Measurements from ENCODE around the gene PRUNE1.
A peak's percentile ranks its signal among the peaks of the same experiment; 100 is the strongest.

The PRUNE1 gene

GRCh38 chr1:150979092-150980056, 28.9 kb upstream of the PRUNE1 start:
- DNase-seq (ENCODE audit: low read depth): peak; percentile 89

DNA sequence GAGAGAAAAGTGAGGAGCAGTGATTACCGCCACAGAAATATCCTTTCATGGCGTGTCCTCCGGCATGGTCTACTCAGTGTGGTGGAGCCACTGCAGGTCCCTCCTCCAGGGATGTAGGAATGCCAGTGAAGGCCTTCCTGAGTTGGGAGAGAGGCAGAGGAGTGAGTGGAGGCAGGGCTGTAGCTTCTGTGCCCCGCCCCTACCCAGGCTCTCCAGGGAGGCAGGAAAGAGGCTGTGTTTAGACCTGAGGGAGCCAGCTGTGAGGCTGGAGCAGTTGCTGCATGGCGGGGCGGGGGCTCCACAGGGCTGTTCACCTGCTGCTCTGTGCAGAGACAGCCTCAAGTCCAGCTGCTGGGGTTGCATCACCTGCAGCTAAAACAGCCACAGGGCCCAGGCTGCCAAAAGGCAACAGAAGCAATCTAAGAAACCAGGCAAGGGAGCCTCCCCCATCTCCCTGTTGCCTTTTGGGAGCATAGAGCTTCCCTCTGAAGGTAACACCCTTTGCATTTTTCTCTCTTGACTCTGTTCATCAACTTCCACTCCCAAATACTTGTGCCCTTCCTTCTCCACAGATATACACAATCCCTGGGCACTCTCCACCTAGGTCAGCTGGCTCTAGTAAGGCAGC, 27.0 kb upstream of the PRUNE1 start:
- no peak for DNase-seq (ENCODE audit: low read depth)

DNA sequence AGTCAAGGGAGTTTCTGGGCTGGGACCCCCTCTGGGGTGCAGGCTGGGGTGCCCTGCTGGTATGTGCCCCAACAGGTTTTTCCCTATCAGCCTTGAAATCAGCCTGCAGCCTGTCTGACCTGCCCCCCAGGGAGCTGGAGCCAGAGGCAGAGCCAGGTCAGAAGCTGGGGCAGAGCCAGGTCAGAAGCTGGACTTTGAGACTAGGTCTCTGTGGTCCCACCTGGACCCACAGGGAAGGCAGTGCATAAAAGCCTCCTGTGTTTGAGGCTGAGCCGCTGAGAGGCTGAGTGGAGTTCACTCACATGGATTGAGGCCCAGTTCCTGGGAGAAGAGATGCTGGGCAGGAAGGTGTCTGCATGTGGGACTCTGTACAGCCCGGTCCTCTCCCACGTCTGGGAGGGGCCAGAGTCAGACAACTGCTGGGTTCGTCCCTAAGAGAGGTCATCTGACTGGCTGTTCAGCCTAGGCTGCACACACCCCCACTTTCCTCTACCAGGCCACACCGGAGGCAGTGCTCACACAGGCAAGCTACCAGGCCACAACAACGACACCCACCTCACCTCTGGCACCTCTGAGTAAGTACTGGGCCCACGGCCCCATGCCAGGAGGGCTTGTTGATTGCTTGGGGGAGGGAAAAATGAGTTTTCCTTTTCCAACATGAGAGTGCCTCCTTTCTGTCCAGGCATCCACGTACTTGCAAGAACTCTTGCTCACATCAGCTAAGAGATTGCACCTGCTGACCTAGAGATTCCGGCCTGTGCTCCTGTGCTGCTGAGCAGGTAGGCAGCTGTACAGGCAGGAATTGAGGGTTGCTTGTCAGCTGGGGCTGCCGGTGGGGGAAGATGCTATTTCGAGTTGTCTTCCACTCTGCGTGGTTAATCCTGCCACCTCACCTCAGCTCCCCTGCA, 26.2 kb upstream of the PRUNE1 start, which contains the start of gene ANXA9:
Gene ANXA9, plus strand, starts transcription at position 488 of the 908 bp plus-strand sequence. CDS start 814 bp downstream, outside the sequence.
- DNase-seq (ENCODE audit: low read depth): no peak

DNA sequence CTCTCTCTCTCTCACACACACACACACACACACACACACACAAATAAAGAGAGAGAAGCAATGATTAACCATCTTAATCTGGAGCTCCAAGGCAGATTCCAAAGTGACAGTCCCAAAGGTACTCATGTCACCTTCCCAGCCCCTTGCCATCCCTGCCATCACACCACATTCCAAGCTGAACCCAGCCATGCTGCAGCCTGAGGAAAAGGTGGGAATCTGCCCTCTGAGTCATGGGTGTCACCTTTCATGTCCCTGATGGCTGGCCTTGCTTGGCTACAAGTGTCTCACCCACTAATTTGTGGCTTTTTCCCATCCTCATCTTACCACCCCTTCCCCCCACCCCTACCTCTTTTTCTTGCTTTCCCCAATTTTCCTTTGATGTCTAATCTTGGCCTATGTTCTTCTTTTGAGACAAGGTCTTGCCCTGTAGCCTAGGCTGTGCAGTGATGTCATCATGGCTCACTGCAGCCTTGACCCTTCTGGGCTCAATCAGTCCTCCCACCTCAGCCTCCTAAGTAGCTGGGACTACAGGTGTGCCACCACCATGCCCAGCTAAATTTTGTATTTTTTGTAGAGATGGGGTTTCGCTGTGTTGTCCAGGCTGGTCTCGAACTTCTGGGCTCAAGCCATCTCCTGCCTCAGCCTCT, 22.9 kb upstream of the PRUNE1 start:
- no peak for DNase-seq (ENCODE audit: low read depth)

DNA sequence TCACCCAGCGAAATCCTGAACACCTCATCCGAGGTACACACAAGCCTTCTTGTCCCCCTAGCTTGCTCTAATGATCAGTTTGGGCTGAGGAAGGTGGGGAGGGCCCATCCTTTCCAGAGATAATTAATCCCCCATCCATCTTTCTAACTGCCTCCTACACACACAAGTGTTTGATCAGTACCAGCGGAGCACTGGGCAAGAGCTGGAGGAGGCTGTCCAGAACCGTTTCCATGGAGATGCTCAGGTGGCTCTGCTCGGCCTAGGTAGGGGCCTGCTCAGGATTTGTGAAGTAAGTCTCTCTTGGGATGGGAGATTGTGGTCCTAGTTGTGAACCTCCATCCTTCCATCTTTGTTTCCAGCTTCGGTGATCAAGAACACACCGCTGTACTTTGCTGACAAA, 20.3 kb upstream of the PRUNE1 start:
- no peak for DNase-seq (ENCODE audit: low read depth)

- DNase-seq (ENCODE audit: low read depth): no peak
Observed at GRCh38 chr1:150992626-150993025, 15.6 kb upstream of the PRUNE1 start.

DNA sequence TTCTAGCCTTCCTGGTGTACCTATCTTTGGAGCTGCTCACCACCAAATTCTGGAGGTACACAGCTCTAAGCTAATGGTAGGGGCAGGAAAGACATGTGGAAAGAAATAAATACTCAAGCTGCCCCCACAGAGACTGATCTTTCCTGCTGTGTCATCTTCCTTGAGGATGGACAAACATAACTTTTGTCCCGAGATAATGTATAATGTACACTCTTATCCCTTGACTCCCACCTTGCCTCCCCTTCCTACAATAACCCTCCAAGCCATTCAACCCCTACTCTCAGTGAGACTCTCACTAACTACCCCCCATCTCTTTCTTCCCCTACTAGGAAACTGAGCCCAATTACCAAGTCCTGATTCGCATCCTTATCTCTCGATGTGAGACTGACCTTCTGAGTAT, 14.0 kb upstream of the PRUNE1 start:
- DNase-seq (ENCODE audit: low read depth): no peak

DNA sequence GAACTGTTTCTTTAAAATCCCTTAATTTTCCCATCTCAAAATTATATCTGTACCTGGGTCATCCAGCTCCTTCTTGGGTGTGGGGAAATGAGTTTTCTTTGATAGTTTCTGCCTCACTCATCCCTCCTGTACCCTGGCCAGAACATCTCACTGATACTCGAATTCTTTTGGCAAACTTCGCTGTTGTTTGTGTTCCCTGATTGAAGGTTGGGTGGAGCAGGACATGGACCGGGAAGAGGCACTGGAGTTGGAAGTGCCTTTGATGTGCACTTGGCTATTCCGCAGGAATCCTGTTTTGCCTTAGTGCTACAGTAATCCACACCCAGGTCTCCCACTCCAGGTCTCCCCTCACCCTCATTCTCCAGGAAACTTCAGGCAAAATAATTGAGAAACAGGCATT, 12.8 kb upstream of the PRUNE1 start:
- no peak for DNase-seq (ENCODE audit: low read depth)

GRCh38 chr1:150995896-150996295, 12.4 kb upstream of the PRUNE1 start:
- DNase-seq (ENCODE audit: low read depth): no peak

DNA sequence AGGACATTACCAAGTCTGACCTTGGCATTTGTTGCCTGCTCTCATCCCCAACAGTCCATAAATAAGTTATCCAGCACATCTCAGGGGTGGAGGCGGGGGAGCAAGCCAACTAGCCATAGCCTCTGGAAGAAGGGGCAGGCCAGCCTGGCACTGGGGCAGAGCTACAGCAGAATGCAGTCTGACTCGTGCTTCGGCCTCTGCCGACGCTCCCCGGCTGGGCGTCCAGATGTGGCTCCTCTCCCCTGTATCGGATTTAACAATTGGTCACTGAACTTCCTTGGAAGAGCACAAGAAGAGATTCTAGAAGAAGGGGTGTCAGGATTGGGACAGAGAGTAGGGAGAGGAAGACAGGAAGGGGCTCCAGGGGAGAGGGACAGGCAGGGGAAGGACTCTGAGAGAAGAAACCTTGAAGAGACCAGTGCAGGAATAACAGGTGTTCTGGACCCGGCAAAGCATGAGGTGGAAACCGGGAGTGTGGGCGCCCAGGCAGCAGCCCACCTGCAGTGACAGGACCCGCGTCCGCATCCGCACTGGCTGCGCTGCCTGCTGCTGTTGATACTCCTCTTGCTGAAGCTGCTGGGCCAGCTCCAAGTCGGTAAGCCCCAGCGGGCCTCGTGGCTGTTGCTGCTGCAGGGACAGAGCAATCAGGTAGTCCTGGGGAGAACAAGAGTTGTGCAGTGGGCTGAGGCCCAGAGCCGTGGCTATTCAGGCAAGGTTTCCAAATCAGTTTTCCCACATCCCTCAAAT, 10.9 kb upstream of the PRUNE1 start:
- no peak for DNase-seq (ENCODE audit: low read depth)

DNA sequence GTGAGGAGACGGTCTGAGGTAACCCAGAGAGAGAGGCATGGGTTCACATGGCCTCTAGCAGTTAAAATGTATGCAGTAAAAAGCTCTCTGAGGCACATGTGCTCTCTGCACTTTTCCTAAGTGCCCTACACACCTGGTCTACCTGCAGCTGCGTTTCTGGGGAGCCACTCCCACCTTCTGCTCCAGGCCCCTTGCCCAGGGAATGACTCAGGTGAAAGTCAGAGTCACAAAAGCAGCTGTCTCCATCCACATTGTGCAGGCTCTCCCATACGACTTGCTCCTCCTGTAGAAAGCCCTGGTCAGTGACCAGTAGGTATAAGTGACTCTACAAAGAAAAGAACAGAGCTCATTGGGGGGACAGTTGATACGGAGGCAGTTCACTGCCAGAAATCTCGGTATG, 10.3 kb upstream of the PRUNE1 start:
- no peak for DNase-seq (ENCODE audit: low read depth)

- no peak for DNase-seq (ENCODE audit: low read depth)
Observed at GRCh38 chr1:150999051-150999674, 9.1 kb upstream of the PRUNE1 start.

DNA sequence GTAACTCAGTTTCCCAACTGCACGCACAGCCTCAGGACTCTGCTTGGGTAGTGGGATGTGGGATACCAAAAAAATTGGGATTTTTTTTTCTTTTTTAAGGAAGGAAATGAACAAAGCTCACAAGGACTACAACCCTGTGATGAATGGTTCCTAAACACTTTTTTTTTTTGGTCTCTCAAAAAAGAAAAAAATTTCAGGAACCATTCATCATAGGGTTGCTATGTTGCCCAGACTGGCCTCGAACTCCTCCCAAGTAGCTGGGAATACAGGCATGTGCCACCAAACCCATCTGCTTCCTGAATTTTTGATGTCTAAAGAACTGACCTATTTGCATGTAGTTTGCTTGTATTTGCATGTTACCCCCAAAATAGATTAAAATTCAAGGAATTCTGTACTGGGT, 8.3 kb upstream of the PRUNE1 start:
- DNase-seq (ENCODE audit: low read depth): no peak

DNA sequence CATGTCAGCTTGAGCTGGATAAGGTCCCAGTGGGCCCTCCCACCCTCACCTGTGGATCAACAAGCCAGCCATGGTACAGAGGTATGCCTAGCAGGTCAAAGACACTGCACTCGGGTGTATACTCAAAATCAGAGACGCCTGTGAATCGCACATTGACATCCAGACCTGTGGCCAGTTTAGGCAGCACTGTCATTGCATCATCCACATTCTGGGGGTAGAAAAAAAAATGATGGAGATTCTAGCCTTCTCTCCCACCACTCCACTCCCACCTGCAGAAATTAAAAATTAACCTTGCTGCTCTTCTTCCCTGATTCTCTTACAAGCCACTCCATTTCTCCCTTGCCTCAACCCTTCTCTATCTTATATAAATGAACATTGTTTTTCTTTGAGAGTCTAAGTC, 7.8 kb upstream of the PRUNE1 start:
- no peak for DNase-seq (ENCODE audit: low read depth)

GRCh38 chr1:151001602-151002001, 6.6 kb upstream of the PRUNE1 start:
- no peak for DNase-seq (ENCODE audit: low read depth)

GRCh38 chr1:151002051-151002450, 6.2 kb upstream of the PRUNE1 start:
- DNase-seq (ENCODE audit: low read depth): no peak

GRCh38 chr1:151002611-151003010, 5.6 kb upstream of the PRUNE1 start:
- no peak for DNase-seq (ENCODE audit: low read depth)

- no peak for DNase-seq (ENCODE audit: low read depth)
Observed at GRCh38 chr1:151003180-151003579, 5.1 kb upstream of the PRUNE1 start.

DNA sequence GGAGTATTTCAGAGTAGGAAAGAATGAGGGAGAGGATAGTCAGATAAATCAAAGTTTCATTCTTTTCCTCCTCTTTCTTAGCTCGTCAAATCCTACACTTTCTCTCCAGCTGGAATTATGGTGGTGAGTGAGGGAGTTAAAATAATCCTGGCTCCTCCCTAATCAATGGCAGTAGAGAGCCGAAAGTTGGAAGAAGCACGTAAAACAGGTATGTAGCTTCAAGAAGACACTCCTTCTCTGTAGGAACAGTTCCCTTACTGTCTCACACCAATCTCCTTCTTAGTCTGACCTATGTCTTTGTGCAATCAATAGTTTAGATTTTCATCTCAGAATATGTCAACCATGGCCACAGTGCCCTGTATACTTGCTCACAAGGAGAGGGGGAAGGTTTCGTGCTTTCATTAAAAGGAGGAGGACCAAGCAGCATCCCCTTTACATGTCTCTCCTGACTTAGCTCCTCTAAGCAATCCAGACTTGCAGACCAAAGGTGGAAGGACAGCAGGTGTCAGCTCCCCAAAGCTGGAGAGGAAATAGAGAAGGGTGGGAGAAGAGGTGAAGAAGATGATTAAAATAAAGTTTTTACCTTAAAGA, 2.4 kb upstream of the PRUNE1 start:
- DNase-seq (ENCODE audit: low read depth): no peak

All from activated gamma-delta T cell treated with anti-CD3 and anti-CD28 coated beads, Interleukin-2, amount 50 U/mL, for 16 hours (primary cell).